Activated naive CD4-positive, alpha-beta T cell treated with anti-CD3 and anti-CD28 coated beads for 36 hours (primary cell): Measurements from ENCODE around the gene LRP1B. TPM values are rescaled to one million over a fixed set of nuclear protein-coding genes. Genes with fewer than 3 reads are reported as not detected.

Experiments used
- CTCF ChIA-PET: fragments of 350-600 bp; sonication (Branson Sonifier 250); formaldehyde crosslinking; loops from one replicate; lab custom pipeline; 2021; ENCODE audit warnings: antibody characterized with exemption; lab: Charles Lee
- DNase-seq: peaks from one replicate; pipeline ENCODE4 v3.0.0-alpha.2; 2020
- H3K27ac Mint-ChIP-seq: one replicate; pipeline ENCODE4 v1.8.0; 2021; ENCODE audit warnings: mild to moderate bottlenecking, mixed read lengths
- H3K27me3 Mint-ChIP-seq: one replicate; pipeline ENCODE4 v1.8.0; 2021; ENCODE audit warnings: low read depth, mixed read lengths
- H3K36me3 Mint-ChIP-seq: one replicate; pipeline ENCODE4 v1.8.0; 2021; ENCODE audit warnings: low read depth, mixed read lengths
- H3K4me1 Mint-ChIP-seq: one replicate; pipeline ENCODE4 v1.8.0; 2021; ENCODE audit warnings: low read depth, mixed read lengths
- H3K4me3 Mint-ChIP-seq: one replicate; pipeline ENCODE4 v1.8.0; 2021; ENCODE audit warnings: mild to moderate bottlenecking, moderate library complexity, mixed read lengths
- H3K9me3 Mint-ChIP-seq: one replicate; pipeline ENCODE4 v1.8.0; 2021; ENCODE audit warnings: mixed read lengths
- intact Hi-C: fragments of 100-400 bp; cut with micrococcal nuclease; formaldehyde crosslinking; loops from one replicate; pipeline ENCODE4 v1.15.1; 2023
- total RNA-seq, 2 experiments: library from RNA; stranded (reverse); gene quantifications; one replicate each; pipeline ENCODE4 v1.2.3, GENCODE V29; 2021

The LRP1B gene
- total RNA-seq, 2 experiments from 2014 or later, result not detected

- Mint-ChIP-seq H3K4me3 (no peak overlapping the region), H3K36me3 (no peaks in the 10 kb centered on the region), H3K27ac (no peak overlapping the region), H3K27me3 (no peaks in the 10 kb centered on the region), H3K9me3 (peaks cover 10% of the 10 kb centered on the region), H3K4me1 (no peaks in the 10 kb centered on the region)
- DNase-seq, result no peak
- intact Hi-C loops, result no loop called here
- CTCF ChIA-PET, result no interaction called here
Observed at GRCh38 chr2:140744379-140744778, 1386.4 kb downstream of the LRP1B start.

DNA sequence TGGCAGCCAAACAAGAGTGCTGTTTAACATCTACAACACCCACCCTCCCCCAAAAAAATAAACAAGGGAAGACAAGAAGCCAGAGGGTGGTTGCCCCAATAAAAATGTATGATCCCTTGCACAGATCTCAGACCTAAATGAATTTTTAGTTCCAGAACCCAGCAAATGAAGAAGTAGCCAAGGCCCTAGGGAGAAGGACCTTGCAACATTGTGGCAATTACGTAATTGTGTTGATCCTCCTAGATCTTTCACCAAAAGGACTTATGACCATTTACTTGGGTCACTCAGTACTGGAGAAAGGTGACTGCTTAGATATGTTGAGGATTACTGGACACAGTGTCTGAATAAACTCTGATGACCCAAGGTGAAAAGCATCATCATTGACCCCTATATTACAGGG is 1393.8 kb downstream of the LRP1B start:
- no peak for DNase-seq
- CTCF ChIA-PET, result no interaction called here
- H3K27ac Mint-ChIP-seq, result no peak overlapping the region
- H3K36me3 Mint-ChIP-seq, result no peaks in the 10 kb centered on the region
- H3K9me3 Mint-ChIP-seq, result peaks cover 11% of the 10 kb centered on the region
- H3K4me1 Mint-ChIP-seq, result no peaks in the 10 kb centered on the region
- intact Hi-C loops, result no loop called here
- H3K27me3 Mint-ChIP-seq, result no peaks in the 10 kb centered on the region
- H3K4me3 Mint-ChIP-seq, result no peak overlapping the region

DNA sequence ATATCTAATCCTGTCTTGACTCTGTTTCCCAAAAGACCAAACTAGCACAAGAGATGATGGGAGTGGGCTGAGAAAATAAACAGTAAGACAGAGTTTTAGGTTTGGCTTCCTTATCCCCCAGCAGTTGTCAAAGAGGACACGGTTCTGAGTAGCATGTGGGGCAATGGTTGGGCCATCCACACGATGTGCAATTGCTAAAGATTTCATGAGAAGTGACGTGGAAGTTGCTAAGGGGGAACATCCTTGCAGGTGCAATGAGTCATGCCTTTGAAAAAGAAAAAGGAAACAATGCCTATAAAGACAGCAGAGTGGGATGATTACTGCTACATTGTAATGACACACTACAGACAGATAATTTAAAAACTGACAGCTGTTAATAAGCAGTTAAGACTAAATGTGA is 1395.8 kb downstream of the LRP1B start:
- Mint-ChIP-seq H3K36me3 (no peaks in the 10 kb centered on the region), H3K4me1 (no peaks in the 10 kb centered on the region), H3K27ac (no peak overlapping the region), H3K4me3 (no peak overlapping the region), H3K27me3 (no peaks in the 10 kb centered on the region), H3K9me3 (peaks cover 13% of the 10 kb centered on the region)
- intact Hi-C loops, result no loop called here
- CTCF ChIA-PET, result no interaction called here
- DNase-seq, result no peak

DNA sequence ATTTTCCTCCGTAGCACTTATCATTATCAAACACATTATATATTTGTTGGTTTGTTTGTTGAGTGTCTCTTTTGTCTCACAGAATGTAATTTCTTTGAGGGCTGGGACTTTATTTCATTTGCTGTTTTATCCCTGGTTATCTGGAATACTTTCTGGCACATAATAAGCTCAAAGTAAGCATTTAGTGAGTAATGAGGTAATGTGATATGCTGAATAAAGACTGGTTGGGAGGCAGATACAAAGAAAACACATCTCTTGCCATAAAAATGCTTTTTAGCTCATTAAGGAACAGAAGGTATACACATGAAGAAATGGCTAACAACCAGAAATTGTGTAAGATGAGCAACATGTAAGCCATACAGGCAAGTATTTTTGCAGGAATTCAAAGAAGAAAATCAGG is 1411.8 kb downstream of the LRP1B start:
- Mint-ChIP-seq H3K4me3 (no peak overlapping the region), H3K4me1 (no peaks in the 10 kb centered on the region), H3K9me3 (peaks cover 8% of the 10 kb centered on the region), H3K36me3 (no peaks in the 10 kb centered on the region), H3K27me3 (no peaks in the 10 kb centered on the region), H3K27ac (no peak overlapping the region)
- intact Hi-C loops, result no loop called here
- DNase-seq, result no peak
- CTCF ChIA-PET, result no interaction called here

DNA sequence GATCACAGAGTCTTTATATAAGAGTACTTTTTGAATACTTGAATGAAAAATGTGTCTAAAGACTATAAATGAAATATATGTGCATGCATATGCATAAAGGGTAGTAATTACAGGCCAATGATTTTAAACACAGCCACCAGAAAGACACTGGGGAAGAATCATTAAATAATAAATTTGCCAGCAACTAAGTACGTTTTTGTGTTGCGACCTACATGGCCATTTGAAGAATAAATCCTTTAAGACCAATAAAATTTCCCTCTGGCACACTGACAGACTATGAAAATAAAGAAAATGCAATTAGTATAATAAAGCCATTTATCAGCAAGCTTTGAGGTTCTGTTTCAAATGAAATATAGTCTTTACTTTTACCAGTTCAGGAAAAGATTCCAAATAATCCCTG is 1413.3 kb downstream of the LRP1B start:
- Mint-ChIP-seq H3K4me1 (no peaks in the 10 kb centered on the region), H3K9me3 (peaks cover 8% of the 10 kb centered on the region), H3K27ac (no peak overlapping the region), H3K27me3 (no peaks in the 10 kb centered on the region), H3K36me3 (no peaks in the 10 kb centered on the region), H3K4me3 (no peak overlapping the region)
- DNase-seq, result no peak
- intact Hi-C loops, result no loop called here
- CTCF ChIA-PET, result no interaction called here

DNA sequence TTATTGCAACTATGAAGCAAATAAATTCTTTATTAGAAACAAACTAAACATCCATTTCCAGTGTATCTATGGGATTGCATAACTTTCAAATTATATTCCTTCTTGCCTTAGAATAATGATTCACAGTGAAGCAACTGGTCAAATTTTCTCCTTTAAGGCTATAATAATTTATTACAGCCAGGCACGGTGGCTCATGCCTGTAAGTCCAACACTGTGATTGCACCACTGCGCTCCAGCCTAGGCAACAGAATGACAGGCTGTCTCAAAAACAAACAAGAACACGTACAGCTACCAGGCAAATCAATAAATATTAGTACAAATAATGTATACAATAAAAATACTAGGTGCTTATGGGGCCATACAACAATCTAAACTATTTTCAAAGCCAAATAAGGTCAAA is 1416.2 kb downstream of the LRP1B start:
- Mint-ChIP-seq H3K27ac (no peak overlapping the region), H3K27me3 (no peaks in the 10 kb centered on the region), H3K4me1 (no peaks in the 10 kb centered on the region), H3K4me3 (no peak overlapping the region), H3K9me3 (peaks cover 8% of the 10 kb centered on the region), H3K36me3 (no peaks in the 10 kb centered on the region)
- no peak for DNase-seq
- CTCF ChIA-PET, result no interaction called here
- intact Hi-C loops, result no loop called here

DNA sequence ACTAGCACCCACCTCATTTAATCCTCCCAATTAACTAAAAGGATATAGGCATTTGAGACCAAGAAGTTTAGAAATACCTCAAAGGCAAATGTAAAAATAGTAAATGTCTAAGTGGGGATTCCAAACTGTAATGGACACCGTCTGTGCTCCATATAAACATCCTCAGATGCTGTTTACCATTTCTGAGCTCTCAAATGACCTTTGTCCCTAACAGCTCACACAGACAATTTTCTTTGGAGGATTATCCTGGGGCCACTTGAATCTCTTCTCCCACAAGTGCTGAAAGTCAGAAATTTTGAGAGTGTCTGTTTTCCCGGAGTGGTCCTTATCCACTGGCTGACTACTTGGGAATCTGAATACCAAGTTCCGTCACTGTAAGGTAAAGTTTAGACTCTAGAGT is 1418.9 kb downstream of the LRP1B start:
- no peak overlapping the region for H3K27ac Mint-ChIP-seq
- no peak for DNase-seq
- H3K9me3 Mint-ChIP-seq, result no peaks in the 10 kb centered on the region
- H3K4me1 Mint-ChIP-seq, result no peaks in the 10 kb centered on the region
- intact Hi-C loops, result no loop called here
- CTCF ChIA-PET, result interaction anchor here (1.4 kb wide), 1 partner anchor 16 kb away, joined by 3 read pairs; no protein-coding TSS in a partner anchor
- H3K4me3 Mint-ChIP-seq, result no peak overlapping the region
- H3K27me3 Mint-ChIP-seq, result no peaks in the 10 kb centered on the region
- no peaks in the 10 kb centered on the region for H3K36me3 Mint-ChIP-seq

DNA sequence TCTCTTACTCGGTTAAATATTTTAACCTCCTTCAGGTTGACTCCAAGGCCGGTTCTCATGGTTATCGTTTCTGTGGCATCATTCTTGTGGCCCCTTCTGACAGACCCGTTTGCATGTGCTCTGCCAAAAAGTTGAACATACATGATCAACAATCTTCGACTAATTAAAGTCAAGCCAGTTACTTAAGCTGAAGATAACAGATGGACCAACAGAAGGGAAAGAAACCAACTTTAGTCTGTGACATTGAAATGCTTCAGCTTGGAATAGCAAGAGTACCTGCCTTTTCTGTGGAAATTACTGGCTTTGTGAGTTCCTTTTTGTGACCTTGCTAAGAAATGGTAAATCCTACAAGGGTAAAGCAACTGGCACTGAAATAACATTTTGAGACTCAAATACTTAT is 1429.1 kb downstream of the LRP1B start:
- CTCF ChIA-PET, result no interaction called here
- DNase-seq, result no peak
- Mint-ChIP-seq H3K27ac (no peak overlapping the region), H3K36me3 (no peaks in the 10 kb centered on the region), H3K4me3 (no peak overlapping the region), H3K4me1 (no peaks in the 10 kb centered on the region), H3K9me3 (no peaks in the 10 kb centered on the region), H3K27me3 (no peaks in the 10 kb centered on the region)
- intact Hi-C loops, result no loop called here

GRCh38 chr2:140698636-140699035 is 1432.2 kb downstream of the LRP1B start:
- H3K27me3 Mint-ChIP-seq, result no peaks in the 10 kb centered on the region
- CTCF ChIA-PET, result no interaction called here
- no peaks in the 10 kb centered on the region for H3K9me3 Mint-ChIP-seq
- H3K36me3 Mint-ChIP-seq, result no peaks in the 10 kb centered on the region
- no peak overlapping the region for H3K27ac Mint-ChIP-seq
- no peak for DNase-seq
- no peaks in the 10 kb centered on the region for H3K4me1 Mint-ChIP-seq
- intact Hi-C loops, result no loop called here
- H3K4me3 Mint-ChIP-seq, result no peak overlapping the region

DNA sequence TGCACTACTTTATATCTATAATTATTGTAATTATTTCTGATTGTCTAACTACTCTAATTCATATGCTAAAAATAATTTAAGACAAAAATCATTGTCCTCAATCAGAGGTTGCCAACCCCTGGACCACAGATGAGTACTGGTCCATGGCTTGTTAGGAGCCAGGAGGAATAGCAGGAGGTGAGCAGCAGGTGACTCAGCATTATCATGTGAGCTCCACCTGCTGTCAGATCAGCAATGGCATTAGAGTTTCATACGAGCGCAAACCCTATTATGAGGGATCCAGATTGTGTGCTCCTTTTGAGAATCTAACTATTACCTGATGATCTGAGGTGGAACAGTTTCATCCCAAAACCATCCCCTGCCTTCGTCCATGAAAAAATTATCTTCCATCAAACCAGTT is 1434.4 kb downstream of the LRP1B start:
- CTCF ChIA-PET, result interaction anchor here (1.6 kb wide), 1 partner anchor 15 kb away, joined by 3 read pairs; no protein-coding TSS in a partner anchor
- no peaks in the 10 kb centered on the region for H3K9me3 Mint-ChIP-seq
- intact Hi-C loops, result no loop called here

GRCh38 chr2:140695155-140695554 is 1435.7 kb downstream of the LRP1B start:
- DNase-seq, result no peak
- H3K36me3 Mint-ChIP-seq, result no peaks in the 10 kb centered on the region
- H3K27me3 Mint-ChIP-seq, result no peaks in the 10 kb centered on the region
- no peak overlapping the region for H3K4me3 Mint-ChIP-seq
- H3K4me1 Mint-ChIP-seq, result no peaks in the 10 kb centered on the region
- peaks cover under 1% of the 10 kb centered on the region for H3K9me3 Mint-ChIP-seq
- H3K27ac Mint-ChIP-seq, result no peak overlapping the region
- CTCF ChIA-PET, result interaction anchor here (1.6 kb wide), 1 partner anchor 16 kb away, joined by 3 read pairs; no protein-coding TSS in a partner anchor
- intact Hi-C loops, result loop anchor here (2.0 kb wide), 1 partner anchor 72 kb away; no protein-coding TSS in a partner anchor

More for the DNA sequence above, 1434.4 kb downstream of the LRP1B start:
- Mint-ChIP-seq H3K27me3 (no peaks in the 10 kb centered on the region), H3K27ac (no peak overlapping the region), H3K4me3 (no peak overlapping the region), H3K4me1 (no peaks in the 10 kb centered on the region), H3K36me3 (no peaks in the 10 kb centered on the region)
- no peak for DNase-seq

GRCh38 chr2:140687825-140688224 is 1443.0 kb downstream of the LRP1B start:
- Mint-ChIP-seq H3K36me3 (no peaks in the 10 kb centered on the region), H3K4me1 (no peaks in the 10 kb centered on the region), H3K27me3 (no peaks in the 10 kb centered on the region), H3K9me3 (peaks cover 3% of the 10 kb centered on the region), H3K4me3 (no peak overlapping the region), H3K27ac (no peak overlapping the region)
- DNase-seq, result no peak
- intact Hi-C loops, result no loop called here
- CTCF ChIA-PET, result no interaction called here

DNA sequence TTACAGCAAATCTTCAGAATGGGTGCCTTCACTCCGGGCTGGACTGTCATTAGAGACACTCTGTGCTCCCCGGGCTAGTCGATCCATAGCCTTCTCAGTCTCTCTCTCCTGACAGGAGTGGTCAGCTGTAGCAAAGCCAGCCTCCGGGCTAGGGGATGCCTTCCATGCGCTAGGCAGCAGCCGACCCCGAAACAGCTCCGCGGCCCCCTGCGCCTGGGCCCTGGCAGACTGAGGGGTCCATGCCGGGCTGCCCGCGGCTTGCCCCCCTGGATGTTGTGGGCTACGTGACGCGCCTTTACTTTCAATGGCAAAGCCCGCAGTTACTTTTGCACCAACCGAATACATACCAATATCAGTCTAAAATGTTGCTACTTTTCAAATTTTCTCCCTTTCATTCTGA is 1447.2 kb downstream of the LRP1B start:
- no peaks in the 10 kb centered on the region for H3K27me3 Mint-ChIP-seq
- intact Hi-C loops, result no loop called here
- no peak overlapping the region for H3K4me3 Mint-ChIP-seq
- no peak for DNase-seq
- H3K4me1 Mint-ChIP-seq, result no peaks in the 10 kb centered on the region
- no peaks in the 10 kb centered on the region for H3K36me3 Mint-ChIP-seq
- H3K9me3 Mint-ChIP-seq, result peaks cover 3% of the 10 kb centered on the region
- H3K27ac Mint-ChIP-seq, result no peak overlapping the region
- CTCF ChIA-PET, result no interaction called here
